Large intestine (tissue), 3 donors: ENCODE measurements around the gene MAD1L1. TPM values are rescaled to one million over a fixed set of nuclear protein-coding genes. Genes with fewer than 3 reads are reported as not detected.

Source experiments
- DNase-seq, 2 donors: peaks; one replicate each; pipeline versions ENCODE4 v3.0.0 to v3.0.0-alpha.2; 2013
- H3K27ac ChIP-seq: one replicate; pipeline ENCODE4 v1.5.1; 2013; ENCODE audit warnings: low read length
- H3K27me3 ChIP-seq: 2 replicates; pipeline ENCODE4 v1.6.1; 2013; ENCODE audit warnings: low read length; ENCODE audit not compliant: control insufficient read depth, insufficient read depth
- H3K36me3 ChIP-seq: 2 replicates; pipeline ENCODE4 v1.6.1; 2013; ENCODE audit warnings: low read length; ENCODE audit not compliant: control insufficient read depth, insufficient read depth
- H3K4me1 ChIP-seq: one replicate; pipeline ENCODE4 v1.6.1; 2013; ENCODE audit warnings: low read length; ENCODE audit not compliant: control insufficient read depth, insufficient read depth
- H3K4me3 ChIP-seq: one replicate; pipeline ENCODE4 v1.5.1; 2013; ENCODE audit warnings: low read length
- H3K9me3 ChIP-seq: one replicate; pipeline ENCODE4 v1.6.1; 2013; ENCODE audit warnings: mild to moderate bottlenecking, low read depth, low read length, moderate library complexity; ENCODE audit not compliant: control insufficient read depth
- WGBS: methylation state at CpG from one replicate; pipeline ENCODE4 v1.1.5; 2013; ENCODE audit warnings: low lambda C conversion rate; ENCODE audit not compliant: insufficient coverage; 5-methylcytosine and 5-hydroxymethylcytosine counted together
- polyA plus RNA-seq: library from polyadenylated mRNA; unstranded; fragments of 120-200 nt; gene quantifications from one replicate; pipeline ENCODE4 v1.2.1, GENCODE V29; 2013

The MAD1L1 gene
- polyA plus RNA-seq, 1 donor = 15.1 TPM

- H3K4me1 ChIP-seq = no peaks in the 10 kb centered on the region
- no peaks in the 10 kb centered on the region for H3K27me3 ChIP-seq
- no peak overlapping the region for H3K27ac ChIP-seq
- peaks cover 3% of the 10 kb centered on the region for H3K36me3 ChIP-seq
- H3K9me3 ChIP-seq = no peaks in the 10 kb centered on the region
- no CpG with 5 or more reads among the region's 41 CpGs for WGBS
- DNase-seq = no peak
- H3K4me3 ChIP-seq = no peak overlapping the region
These were observed 335.5 kb downstream of the MAD1L1 start for GRCh38 chr7:1897076-1897860.

GRCh38 chr7:1895664-1896515 is 336.9 kb downstream of the MAD1L1 start:
- no peaks in the 10 kb centered on the region for H3K4me1 ChIP-seq
- no peak overlapping the region for H3K27ac ChIP-seq
- H3K36me3 ChIP-seq = peaks cover 3% of the 10 kb centered on the region
- no peak for DNase-seq
- H3K4me3 ChIP-seq = no peak overlapping the region
- no CpG with 5 or more reads among the region's 30 CpGs for WGBS
- no peaks in the 10 kb centered on the region for H3K9me3 ChIP-seq
- no peaks in the 10 kb centered on the region for H3K27me3 ChIP-seq

- Histone ChIP-seq H3K27me3 (no peaks in the 10 kb centered on the region), H3K4me3 (no peak overlapping the region), H3K9me3 (no peaks in the 10 kb centered on the region), H3K36me3 (peaks cover 3% of the 10 kb centered on the region), H3K27ac (no peak overlapping the region), H3K4me1 (no peaks in the 10 kb centered on the region)
- no CpG with 5 or more reads among the region's 15 CpGs for WGBS
- no peak for DNase-seq
These were observed 337.7 kb downstream of the MAD1L1 start for GRCh38 chr7:1894906-1895663.

- Histone ChIP-seq H3K27ac (no peak overlapping the region), H3K4me3 (no peak overlapping the region), H3K36me3 (peaks cover 3% of the 10 kb centered on the region), H3K9me3 (no peaks in the 10 kb centered on the region), H3K4me1 (no peaks in the 10 kb centered on the region), H3K27me3 (no peaks in the 10 kb centered on the region)
- WGBS = no CpG with 5 or more reads among the region's 9 CpGs
- no peak for DNase-seq
These were observed 338.3 kb downstream of the MAD1L1 start for GRCh38 chr7:1894313-1894900.

GRCh38 chr7:1893451-1893850 is 339.3 kb downstream of the MAD1L1 start:
- Histone ChIP-seq H3K9me3 (no peaks in the 10 kb centered on the region), H3K4me3 (no peak overlapping the region), H3K4me1 (no peaks in the 10 kb centered on the region), H3K27me3 (no peaks in the 10 kb centered on the region), H3K27ac (no peak overlapping the region), H3K36me3 (peaks cover 6% of the 10 kb centered on the region)
- no peak for DNase-seq
- WGBS = no CpG with 5 or more reads among the region's 5 CpGs

- Histone ChIP-seq H3K4me3 (no peak overlapping the region), H3K27ac (no peak overlapping the region), H3K4me1 (no peaks in the 10 kb centered on the region), H3K9me3 (no peaks in the 10 kb centered on the region), H3K36me3 (peaks cover 8% of the 10 kb centered on the region), H3K27me3 (no peaks in the 10 kb centered on the region)
- DNase-seq = no peak
- no CpG with 5 or more reads among the region's 11 CpGs for WGBS
These were observed 339.7 kb downstream of the MAD1L1 start for GRCh38 chr7:1893036-1893435.

GRCh38 chr7:1892011-1892965 is 340.5 kb downstream of the MAD1L1 start:
- no peaks in the 10 kb centered on the region for H3K27me3 ChIP-seq
- no CpG with 5 or more reads among the region's 39 CpGs for WGBS
- H3K4me3 ChIP-seq = no peak overlapping the region
- no peaks in the 10 kb centered on the region for H3K4me1 ChIP-seq
- peaks cover 12% of the 10 kb centered on the region for H3K36me3 ChIP-seq
- DNase-seq = no peak
- H3K9me3 ChIP-seq = no peaks in the 10 kb centered on the region
- no peak overlapping the region for H3K27ac ChIP-seq

GRCh38 chr7:1890289-1891235 is 342.2 kb downstream of the MAD1L1 start:
- Histone ChIP-seq H3K27ac (no peak overlapping the region), H3K36me3 (peaks cover 16% of the 10 kb centered on the region), H3K9me3 (no peaks in the 10 kb centered on the region), H3K4me3 (no peak overlapping the region), H3K4me1 (no peaks in the 10 kb centered on the region), H3K27me3 (no peaks in the 10 kb centered on the region)
- no CpG with 5 or more reads among the region's 26 CpGs for WGBS
- DNase-seq = no peak
